ENCODE results near the gene PGM1. TPM values are rescaled to one million over a fixed set of nuclear protein-coding genes. Genes with fewer than 3 reads are reported as not detected.

PGM1 gene
- 30.5 and 39.2 TPM in 2 replicates for total RNA-seq

GRCh38 chr1:63593303-63593885 lies at the start of gene PGM1:
TSS of gene PGM1 (plus strand) at chr1:63593411. CDS start at chr1:63593489, 78 bp downstream.

Other genes starting within 250 kb of the PGM1 start
- gene ALG6, start 225.8 kb upstream of the PGM1 start, total RNA-seq: 12.3 and 22.5 TPM in 2 replicates
- gene ITGB3BP, start 70.2 kb upstream of the PGM1 start, total RNA-seq: 27.6 and 29.0 TPM in 2 replicates
- 3.6 and 5.6 TPM in 2 replicates for gene EFCAB7, start 69.9 kb upstream of the PGM1 start, total RNA-seq
- gene ROR1, start 180.6 kb downstream of the PGM1 start, total RNA-seq: 7.6 and 12.7 TPM in 2 replicates